ENCODE data around the gene LRRTM2.
"Not testable (repeated sequence)": the region's sequence is repeated elsewhere in the genome, so short reads cannot be mapped to it uniquely, and the experiment has no call there.

The LRRTM2 gene

GRCh38 chr5:138840103-138840502, 35.0 kb downstream of the LRRTM2 start:
- Histone ChIP-seq H3K4me1 (ENCODE audit: control insufficient read depth, insufficient read depth, low read length, unreplicated experiment) (peaks cover 27% of the 10 kb centered on the region), H3K79me2 (ENCODE audit: control insufficient read depth, insufficient read depth, low read length, unreplicated experiment) (peaks cover 60% of the 10 kb centered on the region), H2AFZ (ENCODE audit: low read length, unreplicated experiment) (no peak overlapping the region)

GRCh38 chr5:138837160-138837559, 38.0 kb downstream of the LRRTM2 start:
- peaks cover 52% of the 10 kb centered on the region for H3K79me2 ChIP-seq (ENCODE audit: control insufficient read depth, insufficient read depth, low read length, unreplicated experiment)
- H3K4me3 ChIP-seq (ENCODE audit: low read depth, low read length) = no peak overlapping the region
- peaks cover 11% of the 10 kb centered on the region; the same call in 1 of the 2 replicates for H3K36me3 ChIP-seq (ENCODE audit: insufficient read depth, low read length)
- H2AFZ ChIP-seq (ENCODE audit: low read length, unreplicated experiment) = no peak overlapping the region
- H3K27me3 ChIP-seq (ENCODE audit: insufficient read depth, low read length) = no peaks in the 10 kb centered on the region
- H3K4me1 ChIP-seq (ENCODE audit: control insufficient read depth, insufficient read depth, low read length, unreplicated experiment) = peaks cover under 1% of the 10 kb centered on the region
- H3K27ac ChIP-seq (ENCODE audit: low read depth, low read length) = no peak overlapping the region

More at GRCh38 chr5:138840103-138840502, 35.0 kb downstream of the LRRTM2 start:
- Histone ChIP-seq H3K36me3 (ENCODE audit: insufficient read depth, low read length) (peaks cover 5% of the 10 kb centered on the region; the same call in 1 of the 2 replicates), H3K27me3 (ENCODE audit: insufficient read depth, low read length) (no peaks in the 10 kb centered on the region), H3K27ac (ENCODE audit: low read depth, low read length) (no peak overlapping the region), H3K4me3 (ENCODE audit: low read depth, low read length) (no peak overlapping the region)

DNA sequence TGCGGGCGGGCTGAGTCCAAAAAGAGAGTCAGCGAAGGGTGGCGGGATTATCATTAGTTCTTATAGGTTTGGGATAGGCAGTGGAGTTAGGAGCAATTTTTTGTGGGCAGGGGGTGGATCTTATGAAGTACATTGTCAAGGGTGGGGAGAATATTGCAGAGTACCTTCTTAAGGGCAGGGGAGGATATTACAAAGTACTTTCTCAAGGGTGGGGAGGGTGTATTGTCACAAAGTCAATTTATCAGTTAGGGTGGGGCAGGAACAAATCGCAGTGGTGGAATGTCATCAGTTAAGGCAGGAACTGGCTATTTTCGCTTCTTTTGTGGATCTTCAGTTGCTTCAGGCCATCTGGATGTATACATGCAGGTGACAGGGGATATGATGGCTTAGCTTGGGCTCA, 40.3 kb downstream of the LRRTM2 start:
- peaks cover 47% of the 10 kb centered on the region for H3K79me2 ChIP-seq (ENCODE audit: control insufficient read depth, insufficient read depth, low read length, unreplicated experiment)
- not testable (repeated sequence) for H3K36me3 ChIP-seq (ENCODE audit: insufficient read depth, low read length); H3K27ac ChIP-seq (ENCODE audit: low read depth, low read length); H3K27me3 ChIP-seq (ENCODE audit: insufficient read depth, low read length); H2AFZ ChIP-seq (ENCODE audit: low read length, unreplicated experiment); H3K4me1 ChIP-seq (ENCODE audit: control insufficient read depth, insufficient read depth, low read length, unreplicated experiment); H3K4me3 ChIP-seq (ENCODE audit: low read depth, low read length)

DNA sequence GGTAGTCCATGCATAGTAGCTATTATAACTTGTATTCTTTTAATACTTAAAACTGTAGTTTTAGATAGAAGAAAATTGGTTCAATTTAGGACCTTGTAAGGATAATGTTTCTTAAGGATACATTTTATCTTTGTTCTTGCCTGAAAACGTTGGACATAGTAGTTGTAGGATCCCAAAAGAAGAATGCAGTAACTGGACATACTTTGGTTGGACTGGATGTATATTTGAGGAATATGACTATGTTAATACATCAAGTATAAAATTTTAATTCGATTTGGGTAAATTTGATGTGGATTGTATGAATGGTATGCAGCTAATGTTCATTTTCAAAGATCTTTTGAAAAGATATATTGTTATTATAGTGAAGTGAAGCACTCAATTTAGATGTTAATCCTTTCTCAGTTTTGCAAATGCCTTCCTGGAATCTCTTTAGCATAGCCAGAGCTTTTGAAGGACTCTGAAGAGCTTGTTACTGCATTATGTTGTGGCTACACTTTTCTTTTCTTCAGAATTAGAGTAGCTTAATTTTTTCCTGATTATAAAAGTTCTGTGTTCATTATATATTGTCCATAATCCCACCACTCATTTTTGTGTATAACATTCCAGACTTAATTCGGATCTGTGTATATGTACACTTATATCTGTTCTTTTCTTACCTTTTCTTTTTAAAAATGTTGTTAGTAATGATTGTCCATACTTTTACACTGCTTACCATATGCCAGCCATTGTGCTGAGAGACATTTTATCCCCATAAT, 41.2 kb downstream of the LRRTM2 start:
- Histone ChIP-seq H2AFZ (ENCODE audit: low read length, unreplicated experiment) (no peak overlapping the region), H3K4me3 (ENCODE audit: low read depth, low read length) (no peak overlapping the region), H3K27ac (ENCODE audit: low read depth, low read length) (no peak overlapping the region), H3K36me3 (ENCODE audit: insufficient read depth, low read length) (0 out of 2 replicates have a peak, but pooled peaks cover 7% of the 10 kb centered on the region), H3K4me1 (ENCODE audit: control insufficient read depth, insufficient read depth, low read length, unreplicated experiment) (peaks cover 14% of the 10 kb centered on the region), H3K27me3 (ENCODE audit: insufficient read depth, low read length) (no peaks in the 10 kb centered on the region), H3K79me2 (ENCODE audit: control insufficient read depth, insufficient read depth, low read length, unreplicated experiment) (peaks cover 38% of the 10 kb centered on the region)

DNA sequence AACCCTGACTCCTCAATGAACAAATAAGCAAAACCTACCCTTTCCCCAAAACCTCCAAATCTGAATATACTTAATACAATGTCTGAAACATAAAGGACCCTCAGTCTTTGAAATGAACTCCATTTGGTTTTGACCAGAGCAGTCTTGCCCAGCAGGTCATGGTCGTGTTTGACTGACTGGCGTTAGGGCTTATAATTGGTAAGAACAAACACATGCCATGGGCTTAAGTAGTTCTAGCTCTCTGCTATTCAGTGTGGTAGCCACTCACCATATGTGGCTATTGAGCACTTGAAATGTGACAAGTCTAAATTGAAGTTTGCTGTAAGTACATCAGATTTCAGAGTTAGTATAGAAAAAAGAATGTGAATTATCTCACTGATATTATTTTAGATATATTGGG, 42.1 kb downstream of the LRRTM2 start:
- no peak overlapping the region for H2AFZ ChIP-seq (ENCODE audit: low read length, unreplicated experiment)
- H3K27me3 ChIP-seq (ENCODE audit: insufficient read depth, low read length) = no peaks in the 10 kb centered on the region
- H3K79me2 ChIP-seq (ENCODE audit: control insufficient read depth, insufficient read depth, low read length, unreplicated experiment) = peaks cover 39% of the 10 kb centered on the region
- H3K36me3 ChIP-seq (ENCODE audit: insufficient read depth, low read length) = peaks cover 14% of the 10 kb centered on the region
- peaks cover 19% of the 10 kb centered on the region for H3K4me1 ChIP-seq (ENCODE audit: control insufficient read depth, insufficient read depth, low read length, unreplicated experiment)
- H3K27ac ChIP-seq (ENCODE audit: low read depth, low read length) = no peak overlapping the region
- H3K4me3 ChIP-seq (ENCODE audit: low read depth, low read length) = no peak overlapping the region

DNA sequence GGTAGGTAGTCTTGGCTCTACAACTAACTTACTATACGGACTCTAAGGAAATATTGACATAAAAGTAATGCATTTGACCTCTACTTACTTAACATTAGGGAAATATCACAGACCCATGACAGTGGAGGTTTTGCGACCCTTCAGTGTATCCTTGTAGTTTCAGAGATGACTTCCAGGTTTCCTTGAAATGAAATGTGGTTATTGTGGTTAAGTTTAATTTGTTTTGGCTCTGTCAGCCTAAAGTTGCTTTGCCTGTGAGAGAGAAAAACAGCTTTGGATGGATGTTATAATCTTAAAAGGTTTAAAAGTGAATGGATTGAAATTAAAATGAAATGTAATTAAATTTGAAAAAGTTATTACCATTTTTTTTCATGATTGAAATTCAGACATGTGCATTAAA, 42.9 kb downstream of the LRRTM2 start:
- H3K79me2 ChIP-seq (ENCODE audit: control insufficient read depth, insufficient read depth, low read length, unreplicated experiment) = peaks cover 35% of the 10 kb centered on the region
- no peak overlapping the region for H3K27ac ChIP-seq (ENCODE audit: low read depth, low read length)
- H3K27me3 ChIP-seq (ENCODE audit: insufficient read depth, low read length) = no peaks in the 10 kb centered on the region
- H3K36me3 ChIP-seq (ENCODE audit: insufficient read depth, low read length) = peaks cover 23% of the 10 kb centered on the region
- peaks cover 19% of the 10 kb centered on the region for H3K4me1 ChIP-seq (ENCODE audit: control insufficient read depth, insufficient read depth, low read length, unreplicated experiment)
- no peak overlapping the region for H3K4me3 ChIP-seq (ENCODE audit: low read depth, low read length)
- H2AFZ ChIP-seq (ENCODE audit: low read length, unreplicated experiment) = no peak overlapping the region

- peaks cover 25% of the 10 kb centered on the region for H3K36me3 ChIP-seq (ENCODE audit: insufficient read depth, low read length)
- no peak overlapping the region for H3K27ac ChIP-seq (ENCODE audit: low read depth, low read length)
These were observed 43.4 kb downstream of the LRRTM2 start for GRCh38 chr5:138831703-138832102.

DNA sequence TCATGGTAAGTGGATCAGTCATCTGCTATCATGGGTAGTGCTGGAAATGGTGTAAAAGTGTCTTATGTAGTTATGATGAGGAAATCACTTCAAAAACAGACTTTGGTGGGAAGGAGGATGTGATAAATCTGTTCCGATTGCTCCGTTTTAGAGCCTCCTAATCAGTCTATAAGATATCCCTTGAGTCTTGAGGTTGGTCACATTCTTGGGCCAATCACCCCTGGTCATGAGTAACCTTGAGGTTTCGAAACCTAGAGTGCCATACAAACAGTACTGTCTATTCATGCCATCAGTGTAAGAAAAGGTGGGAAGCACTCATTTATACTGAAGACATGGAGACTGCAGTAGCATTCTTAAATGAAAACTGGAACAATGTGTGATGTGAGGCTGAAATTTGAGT, 45.8 kb downstream of the LRRTM2 start:
- peaks cover 31% of the 10 kb centered on the region for H3K79me2 ChIP-seq (ENCODE audit: control insufficient read depth, insufficient read depth, low read length, unreplicated experiment)
- H3K27ac ChIP-seq (ENCODE audit: low read depth, low read length) = no peak overlapping the region
- H3K27me3 ChIP-seq (ENCODE audit: insufficient read depth, low read length) = no peaks in the 10 kb centered on the region
- peaks cover 27% of the 10 kb centered on the region for H3K4me1 ChIP-seq (ENCODE audit: control insufficient read depth, insufficient read depth, low read length, unreplicated experiment)
- H2AFZ ChIP-seq (ENCODE audit: low read length, unreplicated experiment) = no peak overlapping the region
- no peak overlapping the region for H3K4me3 ChIP-seq (ENCODE audit: low read depth, low read length)
- H3K36me3 ChIP-seq (ENCODE audit: insufficient read depth, low read length) = peaks cover 32% of the 10 kb centered on the region

More at GRCh38 chr5:138831703-138832102, 43.4 kb downstream of the LRRTM2 start:
- no peak overlapping the region for H2AFZ ChIP-seq (ENCODE audit: low read length, unreplicated experiment)
- peaks cover 36% of the 10 kb centered on the region for H3K79me2 ChIP-seq (ENCODE audit: control insufficient read depth, insufficient read depth, low read length, unreplicated experiment)
- H3K27me3 ChIP-seq (ENCODE audit: insufficient read depth, low read length) = no peaks in the 10 kb centered on the region
- H3K4me1 ChIP-seq (ENCODE audit: control insufficient read depth, insufficient read depth, low read length, unreplicated experiment) = peaks cover 19% of the 10 kb centered on the region
- no peak overlapping the region for H3K4me3 ChIP-seq (ENCODE audit: low read depth, low read length)

GRCh38 chr5:138828556-138828955, 46.6 kb downstream of the LRRTM2 start:
- peaks cover 31% of the 10 kb centered on the region for H3K4me1 ChIP-seq (ENCODE audit: control insufficient read depth, insufficient read depth, low read length, unreplicated experiment)
- peaks cover 28% of the 10 kb centered on the region for H3K36me3 ChIP-seq (ENCODE audit: insufficient read depth, low read length)
- no peak overlapping the region for H3K4me3 ChIP-seq (ENCODE audit: low read depth, low read length)
- no peak overlapping the region for H2AFZ ChIP-seq (ENCODE audit: low read length, unreplicated experiment)
- H3K27me3 ChIP-seq (ENCODE audit: insufficient read depth, low read length) = no peaks in the 10 kb centered on the region
- H3K27ac ChIP-seq (ENCODE audit: low read depth, low read length) = no peak overlapping the region
- peaks cover 31% of the 10 kb centered on the region for H3K79me2 ChIP-seq (ENCODE audit: control insufficient read depth, insufficient read depth, low read length, unreplicated experiment)

- H2AFZ ChIP-seq (ENCODE audit: low read length, unreplicated experiment) = no peak overlapping the region
- H3K4me3 ChIP-seq (ENCODE audit: low read depth, low read length) = no peak overlapping the region
- H3K36me3 ChIP-seq (ENCODE audit: insufficient read depth, low read length) = peaks cover 28% of the 10 kb centered on the region
- peaks cover 24% of the 10 kb centered on the region for H3K4me1 ChIP-seq (ENCODE audit: control insufficient read depth, insufficient read depth, low read length, unreplicated experiment)
- peak overlapping the region; percentile 50 for H3K27ac ChIP-seq (ENCODE audit: low read depth, low read length)
- peaks cover 46% of the 10 kb centered on the region for H3K79me2 ChIP-seq (ENCODE audit: control insufficient read depth, insufficient read depth, low read length, unreplicated experiment)
- no peaks in the 10 kb centered on the region for H3K27me3 ChIP-seq (ENCODE audit: insufficient read depth, low read length)
These were observed 49.9 kb downstream of the LRRTM2 start for GRCh38 chr5:138824924-138825863.

Measured in ACC112 (cell line).